ENCODE data around the gene SRD5A1. TPM values are rescaled to one million over a fixed set of nuclear protein-coding genes. Genes with fewer than 3 reads are reported as not detected.
"Not testable (repeated sequence)": the region's sequence is repeated elsewhere in the genome, so short reads cannot be mapped to it uniquely, and the experiment has no call there.

Gene SRD5A1
- total RNA-seq, 1 donor from 2014 or later, result 9.6 TPM

- DNase-seq (ENCODE audit: low spot score) (no peak), ATAC-seq (no peak)
- intact Hi-C loops (cut with DNase I), result loop anchor here (10.0 kb wide), 2 partner anchors 80 to 110 kb away; partner anchors contain the start of gene TENT4A
These were observed 1.7 kb downstream of the SRD5A1 start for GRCh38 chr5:6634788-6635430.

- no peak for ATAC-seq
These were observed 3.1 kb downstream of the SRD5A1 start for GRCh38 chr5:6636293-6636692.

GRCh38 chr5:6637022-6637421 is 3.8 kb downstream of the SRD5A1 start:
- ATAC-seq (no peak), DNase-seq (ENCODE audit: low spot score) (no peak)
- intact Hi-C loops (cut with DNase I), result loop anchor here (10.0 kb wide), 2 partner anchors 78 to 108 kb away; partner anchors contain the start of gene TENT4A

More at GRCh38 chr5:6636293-6636692, 3.1 kb downstream of the SRD5A1 start:
- intact Hi-C loops (cut with DNase I), result loop anchor here (10.0 kb wide), 2 partner anchors 79 to 109 kb away; partner anchors contain the start of gene TENT4A
- no peak for DNase-seq (ENCODE audit: low spot score)

- ATAC-seq, result no peak
- intact Hi-C loops (cut with DNase I), result loop anchor here (10.0 kb wide), 2 partner anchors 77 to 107 kb away; partner anchors contain the start of gene TENT4A
- no peak for DNase-seq (ENCODE audit: low spot score)
These were observed 4.3 kb downstream of the SRD5A1 start for GRCh38 chr5:6637590-6637989.

- ATAC-seq, result no peak
- intact Hi-C loops (cut with DNase I), result loop anchor here (10.0 kb wide), 2 partner anchors 77 to 107 kb away; partner anchors contain the start of gene TENT4A
These were observed 5.0 kb downstream of the SRD5A1 start for GRCh38 chr5:6638236-6638635.

GRCh38 chr5:6642655-6643054 is 9.4 kb downstream of the SRD5A1 start:
- intact Hi-C loops (cut with DNase I), result no loop called here
- ATAC-seq (no peak), DNase-seq (ENCODE audit: low spot score) (no peak)

More at GRCh38 chr5:6638236-6638635, 5.0 kb downstream of the SRD5A1 start:
- no peak for DNase-seq (ENCODE audit: low spot score)

GRCh38 chr5:6644794-6645241 is 11.6 kb downstream of the SRD5A1 start:
- no peak for DNase-seq (ENCODE audit: low spot score)
- intact Hi-C loops (cut with DNase I), result no loop called here
- no peak for ATAC-seq

GRCh38 chr5:6645571-6646362 is 12.5 kb downstream of the SRD5A1 start:
- ATAC-seq; intact Hi-C loops (cut with DNase I); DNase-seq (ENCODE audit: low spot score): not testable (repeated sequence)

- DNase-seq (ENCODE audit: low spot score) (no peak), ATAC-seq (no peak)
- intact Hi-C loops (cut with DNase I), result no loop called here
These were observed 15.9 kb downstream of the SRD5A1 start for GRCh38 chr5:6649186-6649585.

GRCh38 chr5:6649681-6650080 is 16.4 kb downstream of the SRD5A1 start:
- no peak for ATAC-seq
- intact Hi-C loops (cut with DNase I), result no loop called here

GRCh38 chr5:6652025-6652424 is 18.8 kb downstream of the SRD5A1 start:
- DNase-seq (ENCODE audit: low spot score) (no peak), ATAC-seq (no peak)
- intact Hi-C loops (cut with DNase I), result no loop called here

More at GRCh38 chr5:6649681-6650080, 16.4 kb downstream of the SRD5A1 start:
- no peak for DNase-seq (ENCODE audit: low spot score)

GRCh38 chr5:6655432-6655831 is 22.2 kb downstream of the SRD5A1 start:
- DNase-seq (ENCODE audit: low spot score) (no peak), ATAC-seq (no peak)
- intact Hi-C loops (cut with DNase I), result no loop called here

- DNase-seq (ENCODE audit: low spot score) (no peak), ATAC-seq (no peak)
- intact Hi-C loops (cut with DNase I), result no loop called here
These were observed 23.4 kb downstream of the SRD5A1 start for GRCh38 chr5:6656680-6657079.

GRCh38 chr5:6659941-6660684 is 26.9 kb downstream of the SRD5A1 start:
- intact Hi-C loops (cut with DNase I), result no loop called here
- no peak for ATAC-seq
- no peak for DNase-seq (ENCODE audit: low spot score)

- ATAC-seq, result no peak
- no peak for DNase-seq (ENCODE audit: low spot score)
- intact Hi-C loops (cut with DNase I), result no loop called here
These were observed 27.4 kb downstream of the SRD5A1 start for GRCh38 chr5:6660688-6661087.

- intact Hi-C loops (cut with DNase I), result no loop called here
- DNase-seq (ENCODE audit: low spot score), result no peak
- no peak for ATAC-seq
These were observed 33.5 kb downstream of the SRD5A1 start for GRCh38 chr5:6666762-6667161.

- DNase-seq (ENCODE audit: low spot score) (no peak), ATAC-seq (no peak)
- intact Hi-C loops (cut with DNase I), result no loop called here
These were observed 34.4 kb downstream of the SRD5A1 start for GRCh38 chr5:6667648-6668047.

- intact Hi-C loops (cut with DNase I); DNase-seq (ENCODE audit: low spot score); ATAC-seq: not testable (repeated sequence)
These were observed 35.5 kb downstream of the SRD5A1 start for GRCh38 chr5:6668717-6669116.

- no peak for DNase-seq (ENCODE audit: low spot score)
- intact Hi-C loops (cut with DNase I), result no loop called here
- no peak for ATAC-seq
These were observed 39.8 kb downstream of the SRD5A1 start for GRCh38 chr5:6673031-6673430.

Data from sciatic nerve (tissue), 2 donors.